ENCODE measurements around the gene CPLX3. TPM values are rescaled to one million over a fixed set of nuclear protein-coding genes. Genes with fewer than 3 reads are reported as not detected.

CPLX3 gene
- total and polyA plus RNA-seq, 10 of the 15 experiments (the other 5 are each of a cell fraction or from before 2014, with no cell fraction given), result 0.02 to 0.04 TPM; not detected in 8

DNA sequence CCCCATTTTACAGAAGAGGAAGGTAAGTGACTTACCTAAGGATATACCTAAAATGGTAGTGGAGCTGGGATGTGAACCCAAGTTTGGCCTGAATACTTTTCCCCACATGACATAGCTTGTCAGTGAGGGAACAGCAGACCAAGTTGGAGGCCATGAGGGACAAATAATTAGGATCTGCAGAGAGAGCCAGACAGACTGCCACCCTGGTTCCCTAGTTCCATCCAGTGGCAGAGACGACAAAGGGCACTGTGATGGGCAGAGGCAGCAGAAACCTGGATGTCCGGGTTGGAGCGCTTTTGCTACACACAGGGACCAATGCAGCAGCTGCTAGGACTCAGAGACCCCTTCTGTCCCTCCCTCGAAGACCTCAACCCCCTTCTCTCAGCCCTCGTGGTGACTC is 1.2 kb downstream of the CPLX3 start:
- no peaks in the 10 kb centered on the region for H3K4me1 ChIP-seq (ENCODE audit: control insufficient read depth, insufficient read depth, low read length)
- no peak overlapping the region for H3K27ac ChIP-seq (ENCODE audit: control insufficient read depth, insufficient read depth)
- no peaks in the 10 kb centered on the region for H4K20me1 ChIP-seq (ENCODE audit: control insufficient read depth, insufficient read depth)
- H3K79me2 ChIP-seq (ENCODE audit: control insufficient read depth, insufficient read depth, low read length), result no peaks in the 10 kb centered on the region
- in situ Hi-C loops (cut with MboI) (no loop called here), intact Hi-C loops (cut with micrococcal nuclease; ENCODE audit: unreplicated experiment) (no loop called here)
- TF ChIP-seq KDM1A (IDR thresholded peaks at IDR 0.05; ENCODE audit: borderline replicate concordance) (no peak), YBX1 (IDR thresholded peaks at IDR 0.05) (no peak), IKZF1 (conservative IDR thresholded peaks at IDR 0.05) (no peak), POLR2A (IDR thresholded peaks at IDR 0.05; ENCODE audit: low read depth, low read length) (no peak), MEF2A (IDR thresholded peaks at IDR 0.05; ENCODE audit: insufficient read depth, low read depth, low read length) (no peak)
- no peaks in the 10 kb centered on the region for H3K9me3 ChIP-seq (replicated peaks; ENCODE audit: control insufficient read depth, insufficient read depth, low read length)
- ChIA-PET RAD21 (ENCODE audit: unreplicated experiment) (interaction anchor here (0.9 to 1.0 kb wide), 2 partner anchors 58 to 74 kb away, joined by 3 read pairs; no protein-coding TSS in a partner anchor), POLR2A (interaction anchor here (0.9 kb wide), 1 partner anchor 76 kb away, joined by 8 read pairs; no protein-coding TSS in a partner anchor), SMC1A (ENCODE audit: uncharacterized antibody, unreplicated experiment) (interaction anchor here (0.5 to 1.9 kb wide), 4 partner anchors 17 to 80 kb away, joined by 3 to 9 read pairs (median 4); no protein-coding TSS in a partner anchor), CTCF (interaction anchor here (0.6 to 6.3 kb wide), 4 partner anchors 54 to 193 kb away, joined by 3 to 53 read pairs (median 5); no protein-coding TSS in a partner anchor)
- no TSS peak for BruUV-seq (replicated peaks)
- peaks cover 0 to 16% of the 10 kb centered on the region in 2 experiments; a peak in 3 of 4 replicates for H3K27me3 ChIP-seq (replicated peaks in 1 of 2; ENCODE audit: control insufficient read depth in 2 of 2, insufficient read depth in 2 of 2, low read length in 1 of 2)
- no peak overlapping the region for H3K4me2 ChIP-seq (ENCODE audit: control insufficient read depth, insufficient read depth)
- no peaks in the 10 kb centered on the region for H3K36me3 ChIP-seq (ENCODE audit: control insufficient read depth in 2 of 2, insufficient read depth in 2 of 2, low read length in 1 of 2)
- no peak overlapping the region for H2AFZ ChIP-seq (ENCODE audit: control insufficient read depth, low read depth, low read length)
- no peak overlapping the region for H3K4me3 ChIP-seq
- ATAC-seq (no peak), FAIRE-seq (no peak), DNase-seq (ENCODE audit: low read depth, low spot score) (no peak)
- H3K9ac ChIP-seq (ENCODE audit: control insufficient read depth, insufficient read depth, low read length), result no peak overlapping the region
- 9% methylated on average over 5 of the region's 5 CpGs for WGBS (ENCODE audit: insufficient coverage, insufficient replicate concordance, low lambda C conversion rate, missing lambda C conversion rate)

DNA sequence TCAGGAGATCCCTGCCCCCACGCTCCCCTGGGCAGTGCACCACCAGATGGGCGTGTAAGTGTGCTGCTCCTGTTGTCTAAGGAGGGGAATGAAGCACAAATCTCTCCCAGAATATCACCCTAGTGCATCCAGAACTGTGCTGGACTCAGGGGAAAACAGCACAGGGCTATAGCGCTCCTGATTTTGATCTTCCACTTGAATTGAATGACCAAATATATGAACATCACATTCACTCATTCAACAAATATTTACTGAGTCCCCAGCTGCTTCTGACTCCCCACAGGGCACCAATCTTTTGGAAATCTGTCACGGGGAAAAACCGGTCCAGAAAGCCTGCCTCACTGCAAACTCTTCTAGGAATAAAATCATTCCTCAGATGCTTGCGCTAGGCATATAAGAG is 2.4 kb downstream of the CPLX3 start:
- no peaks in the 10 kb centered on the region for H4K20me1 ChIP-seq (ENCODE audit: control insufficient read depth, insufficient read depth)
- no peak overlapping the region for H3K9ac ChIP-seq (ENCODE audit: control insufficient read depth, insufficient read depth, low read length)
- 57% methylated on average over 6 of the region's 6 CpGs for WGBS (ENCODE audit: insufficient coverage, insufficient replicate concordance, low lambda C conversion rate, missing lambda C conversion rate)
- in situ Hi-C loops (cut with MboI), result no loop called here
- RAD21 ChIA-PET (ENCODE audit: unreplicated experiment), result interaction anchor here (1.3 kb wide), 1 partner anchor 73 kb away, joined by 6 read pairs; no protein-coding TSS in a partner anchor
- H3K4me2 ChIP-seq (ENCODE audit: control insufficient read depth, insufficient read depth), result no peak overlapping the region
- H3K79me2 ChIP-seq (ENCODE audit: control insufficient read depth, insufficient read depth, low read length), result no peaks in the 10 kb centered on the region
- intact Hi-C loops (cut with micrococcal nuclease; ENCODE audit: unreplicated experiment), result no loop called here
- no peaks in the 10 kb centered on the region for H3K4me1 ChIP-seq (ENCODE audit: control insufficient read depth, insufficient read depth, low read length)
- CTCF ChIA-PET, result interaction anchor here (1.4 to 6.3 kb wide), 4 partner anchors 29 to 194 kb away, joined by 4 to 53 read pairs (median 6); no protein-coding TSS in a partner anchor
- FAIRE-seq, result no peak
- no peak for ATAC-seq
- H3K27ac ChIP-seq (ENCODE audit: control insufficient read depth, insufficient read depth), result no peak overlapping the region
- no peaks in the 10 kb centered on the region for H3K9me3 ChIP-seq (replicated peaks; ENCODE audit: control insufficient read depth, insufficient read depth, low read length)
- peaks cover 0 to 16% of the 10 kb centered on the region in 2 experiments; a peak in 3 of 4 replicates for H3K27me3 ChIP-seq (replicated peaks in 1 of 2; ENCODE audit: control insufficient read depth in 2 of 2, insufficient read depth in 2 of 2, low read length in 1 of 2)
- SMC1A ChIA-PET (ENCODE audit: uncharacterized antibody, unreplicated experiment), result interaction anchor here (1.0 to 1.9 kb wide), 4 partner anchors 29 to 194 kb away, joined by 3 to 6 read pairs (median 4); no protein-coding TSS in a partner anchor
- no peak overlapping the region for H3K4me3 ChIP-seq
- no peak for DNase-seq (ENCODE audit: low read depth, low spot score)
- no peak overlapping the region for H2AFZ ChIP-seq (ENCODE audit: control insufficient read depth, low read depth, low read length)
- no TSS peak for BruUV-seq (replicated peaks)
- no peaks in the 10 kb centered on the region for H3K36me3 ChIP-seq (ENCODE audit: control insufficient read depth in 2 of 2, insufficient read depth in 2 of 2, low read length in 1 of 2)
- POLR2A ChIA-PET, result interaction anchor here (0.6 kb wide), 1 partner anchor 129 kb away, joined by 4 read pairs; no protein-coding TSS in a partner anchor
- no peak for TF ChIP-seq NFYB (IDR thresholded peaks at IDR 0.05; ENCODE audit: insufficient read depth, low read depth, low read length)
- TF ChIP-seq IKZF1 (conservative IDR thresholded peaks at IDR 0.05), result no peak
- no peak for TF ChIP-seq ZZZ3 (IDR thresholded peaks at IDR 0.05; ENCODE audit: control insufficient read depth, insufficient read length, low read depth)
- TF ChIP-seq SMARCA5 (IDR thresholded peaks at IDR 0.05), result no peak
- no peak for TF ChIP-seq NFXL1 (IDR thresholded peaks at IDR 0.05; ENCODE audit: borderline replicate concordance)
- TF ChIP-seq, protein P1, sequence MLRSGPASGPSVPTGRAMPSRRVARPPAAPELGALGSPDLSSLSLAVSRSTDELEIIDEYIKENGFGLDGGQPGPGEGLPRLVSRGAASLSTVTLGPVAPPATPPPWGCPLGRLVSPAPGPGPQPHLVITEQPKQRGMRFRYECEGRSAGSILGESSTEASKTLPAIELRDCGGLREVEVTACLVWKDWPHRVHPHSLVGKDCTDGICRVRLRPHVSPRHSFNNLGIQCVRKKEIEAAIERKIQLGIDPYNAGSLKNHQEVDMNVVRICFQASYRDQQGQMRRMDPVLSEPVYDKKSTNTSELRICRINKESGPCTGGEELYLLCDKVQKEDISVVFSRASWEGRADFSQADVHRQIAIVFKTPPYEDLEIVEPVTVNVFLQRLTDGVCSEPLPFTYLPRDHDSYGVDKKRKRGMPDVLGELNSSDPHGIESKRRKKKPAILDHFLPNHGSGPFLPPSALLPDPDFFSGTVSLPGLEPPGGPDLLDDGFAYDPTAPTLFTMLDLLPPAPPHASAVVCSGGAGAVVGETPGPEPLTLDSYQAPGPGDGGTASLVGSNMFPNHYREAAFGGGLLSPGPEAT (IDR thresholded peaks at IDR 0.05; ENCODE audit: low read depth), result no peak
- TF ChIP-seq, protein P2, sequence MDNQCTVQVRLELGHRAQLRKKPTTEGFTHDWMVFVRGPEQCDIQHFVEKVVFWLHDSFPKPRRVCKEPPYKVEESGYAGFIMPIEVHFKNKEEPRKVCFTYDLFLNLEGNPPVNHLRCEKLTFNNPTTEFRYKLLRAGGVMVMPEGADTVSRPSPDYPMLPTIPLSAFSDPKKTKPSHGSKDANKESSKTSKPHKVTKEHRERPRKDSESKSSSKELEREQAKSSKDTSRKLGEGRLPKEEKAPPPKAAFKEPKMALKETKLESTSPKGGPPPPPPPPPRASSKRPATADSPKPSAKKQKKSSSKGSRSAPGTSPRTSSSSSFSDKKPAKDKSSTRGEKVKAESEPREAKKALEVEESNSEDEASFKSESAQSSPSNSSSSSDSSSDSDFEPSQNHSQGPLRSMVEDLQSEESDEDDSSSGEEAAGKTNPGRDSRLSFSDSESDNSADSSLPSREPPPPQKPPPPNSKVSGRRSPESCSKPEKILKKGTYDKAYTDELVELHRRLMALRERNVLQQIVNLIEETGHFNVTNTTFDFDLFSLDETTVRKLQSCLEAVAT (IDR thresholded peaks at IDR 0.05), result no peak
- TF ChIP-seq KAT2A (conservative IDR thresholded peaks at IDR 0.05; ENCODE audit: control insufficient read depth, low read depth, low read length), result no peak
- no peak for TF ChIP-seq GATAD2B (conservative IDR thresholded peaks at IDR 0.05; ENCODE audit: low read depth)
- TF ChIP-seq RFX5 (IDR thresholded peaks at IDR 0.05; ENCODE audit: low read depth, low read length), result no peak
- no peak for TF ChIP-seq DPF2 (IDR thresholded peaks at IDR 0.05)
- TF ChIP-seq PML (IDR thresholded peaks at IDR 0.05; ENCODE audit: low read length), result no peak
- no peak for TF ChIP-seq IRF4 (IDR thresholded peaks at IDR 0.05; ENCODE audit: low read depth, low read length)

Measured in GM12878 (cell line).